GM12891 (cell line): ENCODE results near the gene NCR1.
"Not testable (repeated sequence)": the region's sequence is repeated elsewhere in the genome, so short reads cannot be mapped to it uniquely, and the experiment has no call there.

ENCODE experiments used
- PAX5 ChIP-seq: IDR thresholded peaks from 2 replicates; pipeline ENCODE4 v1.6.1; 2011; ENCODE audit warnings: low read length, moderate library complexity, mild to moderate bottlenecking; ENCODE audit not compliant: insufficient read depth, severe bottlenecking
- POLR2A ChIP-seq: IDR thresholded peaks from 2 replicates; pipeline ENCODE4 v1.6.1; 2011; ENCODE audit warnings: low read depth, low read length, control low read depth
- POLR2AphosphoS5 ChIP-seq: IDR thresholded peaks from 2 replicates; pipeline ENCODE4 v1.6.1; 2011; ENCODE audit warnings: low read depth, low read length, control low read depth
- POU2F2 ChIP-seq: IDR thresholded peaks from 2 replicates; pipeline ENCODE4 v1.6.1; 2011; ENCODE audit warnings: low read depth, mild to moderate bottlenecking, control low read depth, low read length, moderate library complexity
- SPI1 ChIP-seq: IDR thresholded peaks from 2 replicates; pipeline ENCODE4 v1.6.1; 2011; ENCODE audit warnings: low read depth, low read length, control low read depth
- TAF1 ChIP-seq: IDR thresholded peaks from 2 replicates; pipeline ENCODE4 v1.6.1; 2011; ENCODE audit warnings: low read depth, low read length, control low read depth

GRCh38 chr19:54859421-54859820, 46.5 kb upstream of the NCR1 start:
- TF ChIP-seq POLR2A, POLR2AphosphoS5, POU2F2, TAF1, SPI1, PAX5: not testable (repeated sequence)
